MM.1S (cell line): Measurements from ENCODE around the gene ZNRF1.

Source experiments
- CTCF ChIP-seq: fragments of 300-600 bp; sonication (generic); IDR thresholded peaks from 2 replicates; pipeline ENCODE4 v1.5.1; 2016; ENCODE audit warnings: antibody characterized with exemption, low read length, mixed read lengths
- EZH2 ChIP-seq: fragments of 300-600 bp; sonication (generic); optimal IDR thresholded peaks from 2 replicates; pipeline ENCODE3; 2017; ENCODE audit warnings: low read depth, mild to moderate bottlenecking, antibody characterized with exemption, low read length, mixed read lengths
- EZH2phosphoT487 ChIP-seq: fragments of 300-600 bp; sonication (generic); IDR thresholded peaks from 2 replicates; pipeline ENCODE4 v1.6.1; 2018; ENCODE audit warnings: antibody characterized with exemption, low read length

- no peak for TF ChIP-seq CTCF
- no peak for TF ChIP-seq EZH2
- no peak for TF ChIP-seq EZH2phosphoT487
Measured at GRCh38 chr16:75116081-75116910, 117.5 kb downstream of the ZNRF1 start, which contains the start of gene LDHD.
